ENCODE measurements around the gene XPR1. TPM values are rescaled to one million over a fixed set of nuclear protein-coding genes. Genes with fewer than 3 reads are reported as not detected.

Gene XPR1
- total RNA-seq, 1 experiment from 2014 or later = 36.1 TPM

DNA sequence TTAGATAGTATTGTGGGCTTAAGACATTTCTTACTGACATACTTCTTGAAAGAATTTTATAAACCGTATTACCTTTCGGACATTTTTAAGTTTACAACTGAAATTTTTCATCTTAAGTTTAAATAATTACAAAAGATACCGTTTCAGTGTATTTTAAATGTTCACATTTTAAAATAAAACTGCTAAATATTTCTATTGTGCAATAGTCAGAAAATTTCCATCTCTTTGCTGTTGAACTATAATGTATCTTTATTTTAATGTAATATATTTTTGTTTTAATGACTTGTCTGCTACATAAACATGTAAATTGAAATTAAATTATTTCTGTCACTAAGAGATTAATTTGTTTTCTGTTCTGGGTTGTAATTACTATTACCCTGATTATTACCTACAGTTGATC lies 206.7 kb downstream of the XPR1 start:
- in situ Hi-C loops (cut with HindIII; ENCODE audit: low pct_unique_long_range_greater_than_20kb, low sequenced_read_pairs) = no loop called here
- intact Hi-C loops (cut with micrococcal nuclease; ENCODE audit: unreplicated experiment) = no loop called here
- H3K4me3 ChIP-seq (ENCODE audit: low read depth in 2 of 2, low read length in 2 of 2) = no peak overlapping the region
- H3K27me3 ChIP-seq (ENCODE audit: control insufficient read depth, insufficient read depth, low read length) = no peaks in the 10 kb centered on the region
- ChIA-PET CTCF (no interaction called here), POLR2A (no interaction called here)
- TF ChIP-seq, protein P1, sequence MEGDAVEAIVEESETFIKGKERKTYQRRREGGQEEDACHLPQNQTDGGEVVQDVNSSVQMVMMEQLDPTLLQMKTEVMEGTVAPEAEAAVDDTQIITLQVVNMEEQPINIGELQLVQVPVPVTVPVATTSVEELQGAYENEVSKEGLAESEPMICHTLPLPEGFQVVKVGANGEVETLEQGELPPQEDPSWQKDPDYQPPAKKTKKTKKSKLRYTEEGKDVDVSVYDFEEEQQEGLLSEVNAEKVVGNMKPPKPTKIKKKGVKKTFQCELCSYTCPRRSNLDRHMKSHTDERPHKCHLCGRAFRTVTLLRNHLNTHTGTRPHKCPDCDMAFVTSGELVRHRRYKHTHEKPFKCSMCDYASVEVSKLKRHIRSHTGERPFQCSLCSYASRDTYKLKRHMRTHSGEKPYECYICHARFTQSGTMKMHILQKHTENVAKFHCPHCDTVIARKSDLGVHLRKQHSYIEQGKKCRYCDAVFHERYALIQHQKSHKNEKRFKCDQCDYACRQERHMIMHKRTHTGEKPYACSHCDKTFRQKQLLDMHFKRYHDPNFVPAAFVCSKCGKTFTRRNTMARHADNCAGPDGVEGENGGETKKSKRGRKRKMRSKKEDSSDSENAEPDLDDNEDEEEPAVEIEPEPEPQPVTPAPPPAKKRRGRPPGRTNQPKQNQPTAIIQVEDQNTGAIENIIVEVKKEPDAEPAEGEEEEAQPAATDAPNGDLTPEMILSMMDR (IDR thresholded peaks at IDR 0.05) = no peak
- no peak for TF ChIP-seq POLR2AphosphoS5 (IDR thresholded peaks at IDR 0.05; ENCODE audit: low read depth, low read length)
- TF ChIP-seq, protein P2, sequence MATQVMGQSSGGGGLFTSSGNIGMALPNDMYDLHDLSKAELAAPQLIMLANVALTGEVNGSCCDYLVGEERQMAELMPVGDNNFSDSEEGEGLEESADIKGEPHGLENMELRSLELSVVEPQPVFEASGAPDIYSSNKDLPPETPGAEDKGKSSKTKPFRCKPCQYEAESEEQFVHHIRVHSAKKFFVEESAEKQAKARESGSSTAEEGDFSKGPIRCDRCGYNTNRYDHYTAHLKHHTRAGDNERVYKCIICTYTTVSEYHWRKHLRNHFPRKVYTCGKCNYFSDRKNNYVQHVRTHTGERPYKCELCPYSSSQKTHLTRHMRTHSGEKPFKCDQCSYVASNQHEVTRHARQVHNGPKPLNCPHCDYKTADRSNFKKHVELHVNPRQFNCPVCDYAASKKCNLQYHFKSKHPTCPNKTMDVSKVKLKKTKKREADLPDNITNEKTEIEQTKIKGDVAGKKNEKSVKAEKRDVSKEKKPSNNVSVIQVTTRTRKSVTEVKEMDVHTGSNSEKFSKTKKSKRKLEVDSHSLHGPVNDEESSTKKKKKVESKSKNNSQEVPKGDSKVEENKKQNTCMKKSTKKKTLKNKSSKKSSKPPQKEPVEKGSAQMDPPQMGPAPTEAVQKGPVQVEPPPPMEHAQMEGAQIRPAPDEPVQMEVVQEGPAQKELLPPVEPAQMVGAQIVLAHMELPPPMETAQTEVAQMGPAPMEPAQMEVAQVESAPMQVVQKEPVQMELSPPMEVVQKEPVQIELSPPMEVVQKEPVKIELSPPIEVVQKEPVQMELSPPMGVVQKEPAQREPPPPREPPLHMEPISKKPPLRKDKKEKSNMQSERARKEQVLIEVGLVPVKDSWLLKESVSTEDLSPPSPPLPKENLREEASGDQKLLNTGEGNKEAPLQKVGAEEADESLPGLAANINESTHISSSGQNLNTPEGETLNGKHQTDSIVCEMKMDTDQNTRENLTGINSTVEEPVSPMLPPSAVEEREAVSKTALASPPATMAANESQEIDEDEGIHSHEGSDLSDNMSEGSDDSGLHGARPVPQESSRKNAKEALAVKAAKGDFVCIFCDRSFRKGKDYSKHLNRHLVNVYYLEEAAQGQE (IDR thresholded peaks at IDR 0.05; ENCODE audit: insufficient read depth in 1 of 2, low read depth in 2 of 2, low read length in 1 of 2) = no peak
- TF ChIP-seq SIN3A (IDR thresholded peaks at IDR 0.05; ENCODE audit: borderline replicate concordance, insufficient read depth, low read depth, low read length) = no peak
- TF ChIP-seq TCF7L2 (IDR thresholded peaks at IDR 0.05; ENCODE audit: low read depth, low read length) = no peak
- H3K36me3 ChIP-seq (ENCODE audit: control insufficient read depth, insufficient read depth, low read length) = peaks cover 4% of the 10 kb centered on the region; the same call in 1 of the 2 replicates
- BruUV-seq (replicated peaks) = no TSS peak
- no peak overlapping the region for H3K27ac ChIP-seq (ENCODE audit: low read length)
- DNase-seq (ENCODE audit: low read depth, low spot score) (no peak), ATAC-seq (no peak)
- no peaks in the 10 kb centered on the region for H3K9me3 ChIP-seq (ENCODE audit: control insufficient read depth, insufficient read depth, low read depth, low read length)
- no peaks in the 10 kb centered on the region for H3K4me1 ChIP-seq (ENCODE audit: control insufficient read depth, insufficient read depth, low read length)

DNA sequence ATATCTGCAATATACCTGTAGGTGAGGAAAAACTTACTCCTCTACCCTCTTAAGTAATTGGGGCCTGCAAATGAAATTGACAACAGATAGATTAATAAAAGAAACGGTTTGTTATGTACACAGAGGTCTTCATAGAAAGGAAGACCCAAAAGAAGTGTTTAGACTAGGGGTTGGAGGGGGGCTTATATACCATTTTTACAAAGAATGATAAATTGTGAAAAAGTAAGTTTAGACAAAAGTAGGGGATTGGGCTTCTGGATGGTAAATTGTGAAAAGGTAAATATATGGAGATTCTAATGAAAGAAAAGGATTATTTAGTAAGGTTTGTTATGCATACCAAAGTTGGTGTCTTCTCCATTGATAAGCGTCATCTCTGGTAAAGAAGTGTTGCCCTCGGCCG lies 207.7 kb downstream of the XPR1 start:
- H3K4me3 ChIP-seq (ENCODE audit: low read depth in 2 of 2, low read length in 2 of 2) = no peak overlapping the region
- H3K27ac ChIP-seq (ENCODE audit: low read length) = no peak overlapping the region
- no peaks in the 10 kb centered on the region for H3K4me1 ChIP-seq (ENCODE audit: control insufficient read depth, insufficient read depth, low read length)
- no peaks in the 10 kb centered on the region for H3K27me3 ChIP-seq (ENCODE audit: control insufficient read depth, insufficient read depth, low read length)
- peaks cover 4% of the 10 kb centered on the region; the same call in 1 of the 2 replicates for H3K36me3 ChIP-seq (ENCODE audit: control insufficient read depth, insufficient read depth, low read length)
- no TSS peak for BruUV-seq (replicated peaks)
- POLR2A ChIA-PET = interaction anchor here (0.6 kb wide), 1 partner anchor 55 kb away, joined by 3 read pairs; no protein-coding TSS in a partner anchor
- DNase-seq (ENCODE audit: low read depth, low spot score) (no peak), ATAC-seq (no peak)
- in situ Hi-C loops (cut with HindIII; ENCODE audit: low pct_unique_long_range_greater_than_20kb, low sequenced_read_pairs) = no loop called here
- intact Hi-C loops (cut with micrococcal nuclease; ENCODE audit: unreplicated experiment) = no loop called here
- H3K9me3 ChIP-seq (ENCODE audit: control insufficient read depth, insufficient read depth, low read depth, low read length) = no peaks in the 10 kb centered on the region
- TF ChIP-seq, protein P1 (IDR thresholded peaks at IDR 0.05) = no peak
- TF ChIP-seq, protein P2 (IDR thresholded peaks at IDR 0.05; ENCODE audit: insufficient read depth in 1 of 2, low read depth in 2 of 2, low read length in 1 of 2) = no peak
- TF ChIP-seq TCF7L2 (IDR thresholded peaks at IDR 0.05; ENCODE audit: low read depth, low read length) = no peak
- TF ChIP-seq POLR2AphosphoS5 (IDR thresholded peaks at IDR 0.05; ENCODE audit: low read depth, low read length) = no peak
- TF ChIP-seq SIN3A (IDR thresholded peaks at IDR 0.05; ENCODE audit: borderline replicate concordance, insufficient read depth, low read depth, low read length) = no peak
- CTCF ChIA-PET = interaction anchor here (0.6 kb wide), 1 partner anchor 324 kb away, joined by 3 read pairs; no protein-coding TSS in a partner anchor
